GM18499 (cell line): Measurements from ENCODE around the gene RAB5B.

Source experiments
- ATAC-seq: cut with Tn5 transposase; IDR thresholded peaks from one replicate; pipeline ENCODE4 v1.9.1; 2021; ENCODE audit warnings: moderate number of reproducible peaks; ENCODE audit not compliant: insufficient read depth, unreplicated experiment

Gene RAB5B

GRCh38 chr12:55973599-55974307 is at the start of gene RAB5B:
RAB5B (plus strand) TSS chr12:55974078; CDS start chr12:55986961, 12,883 bp downstream.
- ATAC-seq = peak; percentile 89

GRCh38 chr12:55925371-55925770 is 48.5 kb upstream of the RAB5B start:
- ATAC-seq = no peak

GRCh38 chr12:55925870-55926737 is 47.8 kb upstream of the RAB5B start:
- ATAC-seq = no peak

GRCh38 chr12:55926738-55927587 is 46.9 kb upstream of the RAB5B start:
- ATAC-seq = peak; percentile 28

GRCh38 chr12:55927588-55928502 is 46.0 kb upstream of the RAB5B start, which contains the start of gene PYM1:
PYM1 (minus strand) TSS chr12:55927894; CDS start chr12:55927761, 133 bp downstream.
- peak; percentile 23 for ATAC-seq

- ATAC-seq = no peak
These were observed 44.5 kb upstream of the RAB5B start for GRCh38 chr12:55929306-55929791.

GRCh38 chr12:55930771-55931316 is 43.0 kb upstream of the RAB5B start, which contains the start of gene DGKA:
DGKA (plus strand) TSS chr12:55931162; CDS start chr12:55936504, 5,342 bp downstream.
- no peak for ATAC-seq

GRCh38 chr12:55931317-55931779 is 42.5 kb upstream of the RAB5B start:
- no peak for ATAC-seq

- no peak for ATAC-seq
These were observed 41.9 kb upstream of the RAB5B start for GRCh38 chr12:55931780-55932550.

- no peak for ATAC-seq
These were observed 41.3 kb upstream of the RAB5B start for GRCh38 chr12:55932551-55932910.

GRCh38 chr12:55933169-55933798 is 40.6 kb upstream of the RAB5B start:
- ATAC-seq = no peak

- no peak for ATAC-seq
These were observed 39.8 kb upstream of the RAB5B start for GRCh38 chr12:55933799-55934742.

GRCh38 chr12:55934773-55935172 is 39.1 kb upstream of the RAB5B start:
- no peak for ATAC-seq

- no peak for ATAC-seq
These were observed 38.1 kb upstream of the RAB5B start for GRCh38 chr12:55935738-55936151.

- no peak for ATAC-seq
These were observed 35.9 kb upstream of the RAB5B start for GRCh38 chr12:55937981-55938380.

GRCh38 chr12:55938826-55939501 is 34.9 kb upstream of the RAB5B start:
- no peak for ATAC-seq
